Activated CD8-positive, alpha-beta T cell treated with anti-CD3 and anti-CD28 coated beads, Interleukin-2, amount 10 ng/mL, durations not matched to agents 7 days and 5 days (primary cell): ENCODE measurements around the gene IQGAP1. TPM values are rescaled to one million over a fixed set of nuclear protein-coding genes. Genes with fewer than 3 reads are reported as not detected.

Source experiments
- ATAC-seq: fragments of 150-1000 bp; cut with Tn5 transposase; one replicate; pipeline ENCODE4 v1.10.0; 2021; ENCODE audit warnings: moderate library complexity
- CTCF ChIA-PET: fragments of 350-600 bp; sonication (Branson Sonifier 250); formaldehyde crosslinking; loops from one replicate; lab custom pipeline; 2021; ENCODE audit warnings: antibody characterized with exemption; lab: Charles Lee
- POLR2A ChIA-PET: fragments of 350-600 bp; sonication (Branson Sonifier 250); formaldehyde crosslinking; loops from one replicate; lab custom pipeline; 2021; ENCODE audit warnings: antibody characterized with exemption; lab: Charles Lee
- DNase-seq: peaks from one replicate; pipeline ENCODE4 v3.0.0-alpha.2; 2020
- H3K27ac Mint-ChIP-seq: one replicate; pipeline ENCODE4 v1.8.0; 2021; ENCODE audit warnings: mild to moderate bottlenecking, mixed read lengths
- H3K27me3 Mint-ChIP-seq: one replicate; pipeline ENCODE4 v1.8.0; 2021; ENCODE audit warnings: low read depth, mixed read lengths
- H3K36me3 Mint-ChIP-seq: one replicate; pipeline ENCODE4 v1.8.0; 2021; ENCODE audit warnings: low read depth, mixed read lengths
- H3K4me1 Mint-ChIP-seq: one replicate; pipeline ENCODE4 v1.8.0; 2021; ENCODE audit warnings: low read depth, mixed read lengths
- H3K4me3 Mint-ChIP-seq: one replicate; pipeline ENCODE4 v1.8.0; 2021; ENCODE audit warnings: mild to moderate bottlenecking, mixed read lengths
- H3K9me3 Mint-ChIP-seq: one replicate; pipeline ENCODE4 v1.8.0; 2022; ENCODE audit warnings: mixed read lengths; ENCODE audit not compliant: insufficient read depth
- total RNA-seq, 2 experiments: library from RNA; stranded (reverse); gene quantifications; one replicate each; pipeline ENCODE4 v1.2.3, GENCODE V29; 2021

IQGAP1 gene
- total RNA-seq, 2 experiments from 2014 or later = 249 to 257 TPM

- peak overlapping the region; percentile 4 for H3K27ac Mint-ChIP-seq
- no peaks in the 10 kb centered on the region for H3K27me3 Mint-ChIP-seq
- peaks cover 64% of the 10 kb centered on the region for H3K4me1 Mint-ChIP-seq
- ChIA-PET CTCF (interaction anchor here (0.7 to 1.7 kb wide), 4 partner anchors 33 to 93 kb away, joined by 3 to 7 read pairs (median 4); no protein-coding TSS in a partner anchor), POLR2A (interaction anchor here (0.5 to 1.0 kb wide), 2 partner anchors 111 to 253 kb away, joined by 3 read pairs; no protein-coding TSS in a partner anchor)
- H3K9me3 Mint-ChIP-seq = no peaks in the 10 kb centered on the region
- DNase-seq = no peak
- peaks cover 64% of the 10 kb centered on the region for H3K36me3 Mint-ChIP-seq
- H3K4me3 Mint-ChIP-seq = no peak overlapping the region
- ATAC-seq = no peak
Observed at GRCh38 chr15:90394748-90395442, 6.9 kb downstream of the IQGAP1 start.

- no peaks in the 10 kb centered on the region for H3K27me3 Mint-ChIP-seq
- no peaks in the 10 kb centered on the region for H3K9me3 Mint-ChIP-seq
- ChIA-PET CTCF (interaction anchor here (0.6 to 1.7 kb wide), 5 partner anchors 17 to 95 kb away, joined by 3 to 6 read pairs (median 3); no protein-coding TSS in a partner anchor), POLR2A (interaction anchor here (1.0 to 6.4 kb wide), 3 partner anchors 8 to 252 kb away, joined by 3 to 48 read pairs (median 3); partner anchors contain the start of gene IQGAP1)
- ATAC-seq (no peak), DNase-seq (no peak)
- peaks cover 64% of the 10 kb centered on the region for H3K4me1 Mint-ChIP-seq
- no peak overlapping the region for H3K27ac Mint-ChIP-seq
- H3K36me3 Mint-ChIP-seq = peaks cover 55% of the 10 kb centered on the region
- no peak overlapping the region for H3K4me3 Mint-ChIP-seq
Observed at GRCh38 chr15:90396321-90396720, 8.3 kb downstream of the IQGAP1 start.

DNA sequence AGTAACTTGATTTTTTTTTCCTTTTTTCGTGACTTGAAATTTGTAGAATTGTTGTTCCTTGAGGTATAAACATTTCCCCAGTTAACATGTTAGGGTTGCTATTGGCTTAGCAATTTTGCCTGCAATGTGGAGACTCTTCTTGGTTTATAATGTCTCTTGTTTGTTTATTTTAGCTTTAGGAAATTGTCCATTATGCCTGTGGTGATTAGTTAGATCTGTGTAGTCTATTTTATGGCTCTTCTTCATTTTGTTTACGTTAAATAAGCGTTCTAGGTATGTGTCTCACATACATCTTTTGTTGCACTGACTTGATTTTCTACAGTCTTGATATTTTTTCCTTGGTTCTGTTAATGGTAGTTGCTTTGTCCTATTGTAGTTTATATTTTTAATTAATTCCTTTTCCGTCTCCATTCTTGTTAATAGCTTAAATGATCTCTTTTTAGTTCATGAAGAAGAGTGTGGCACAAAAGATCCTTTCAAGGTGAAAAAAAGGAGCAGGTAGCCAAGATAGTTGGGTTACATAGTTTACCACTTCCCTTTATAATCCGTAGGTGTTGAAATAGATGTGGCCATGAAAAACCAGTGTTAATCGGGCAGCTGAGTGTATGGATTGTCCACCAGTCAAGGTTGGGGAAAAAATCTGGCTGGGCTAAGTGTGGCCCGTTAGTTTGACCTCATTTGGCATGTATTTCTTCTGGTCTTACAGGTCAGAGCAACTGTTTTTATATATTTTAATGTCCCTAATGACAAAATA is 12.1 kb downstream of the IQGAP1 start:
- CTCF ChIA-PET = interaction anchor here (1.5 to 7.4 kb wide), 5 partner anchors 12 to 80 kb away, joined by 4 to 36 read pairs (median 12); partner anchors contain the start of gene IQGAP1
- H3K4me3 Mint-ChIP-seq = peak overlapping the region; percentile 68
- H3K4me1 Mint-ChIP-seq = peaks cover 61% of the 10 kb centered on the region
- no peaks in the 10 kb centered on the region for H3K27me3 Mint-ChIP-seq
- H3K36me3 Mint-ChIP-seq = peaks cover 47% of the 10 kb centered on the region
- no peak for DNase-seq
- H3K9me3 Mint-ChIP-seq = no peaks in the 10 kb centered on the region
- POLR2A ChIA-PET = interaction anchor here (1.0 to 6.4 kb wide), 5 partner anchors 8 to 40 kb away, joined by 3 to 48 read pairs (median 3); partner anchors contain the start of gene IQGAP1
- H3K27ac Mint-ChIP-seq = peak overlapping the region; percentile 93
- peak; percentile 53 for ATAC-seq

- POLR2A ChIA-PET = interaction anchor here (1.0 to 6.4 kb wide), 4 partner anchors 9 to 19 kb away, joined by 3 to 48 read pairs (median 3); partner anchors contain the start of gene IQGAP1
- peaks cover 61% of the 10 kb centered on the region for H3K4me1 Mint-ChIP-seq
- H3K4me3 Mint-ChIP-seq = peak overlapping the region; percentile 68
- H3K27ac Mint-ChIP-seq = peak overlapping the region; percentile 93
- peaks cover 44% of the 10 kb centered on the region for H3K36me3 Mint-ChIP-seq
- DNase-seq (peak; percentile 84), ATAC-seq (peak; percentile 96)
- no peaks in the 10 kb centered on the region for H3K27me3 Mint-ChIP-seq
- no peaks in the 10 kb centered on the region for H3K9me3 Mint-ChIP-seq
- CTCF ChIA-PET = interaction anchor here (1.5 to 7.4 kb wide), 6 partner anchors 12 to 81 kb away, joined by 4 to 36 read pairs (median 9); partner anchors contain the start of gene IQGAP1
Observed at GRCh38 chr15:90400759-90401314, 12.8 kb downstream of the IQGAP1 start.

DNA sequence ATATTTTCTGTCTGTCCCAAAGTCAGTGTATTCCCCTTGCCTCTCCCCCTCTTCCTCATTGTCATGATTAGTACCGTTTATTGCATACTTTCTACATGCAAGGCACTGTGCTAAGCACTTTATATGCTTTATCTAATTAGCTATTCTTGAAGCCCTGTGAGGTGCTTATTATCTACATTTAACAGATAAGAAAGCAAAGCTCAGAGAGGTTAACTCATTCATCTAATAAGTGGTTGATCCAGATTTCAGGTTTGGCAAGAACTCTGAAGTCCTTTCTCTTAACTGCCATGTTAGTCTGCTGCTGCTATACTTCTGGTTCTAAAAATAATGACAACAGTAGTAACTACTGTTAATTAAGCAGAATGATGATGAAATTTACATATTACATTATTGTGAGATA is 13.5 kb downstream of the IQGAP1 start:
- Mint-ChIP-seq H3K9me3 (no peaks in the 10 kb centered on the region), H3K27me3 (no peaks in the 10 kb centered on the region), H3K27ac (peak overlapping the region; percentile 93), H3K36me3 (peaks cover 40% of the 10 kb centered on the region), H3K4me3 (peak overlapping the region; percentile 68), H3K4me1 (peaks cover 62% of the 10 kb centered on the region)
- POLR2A ChIA-PET = interaction anchor here (1.1 to 6.4 kb wide), 2 partner anchors 10 to 13 kb away, joined by 3 to 48 read pairs; partner anchors contain the start of gene IQGAP1
- CTCF ChIA-PET = interaction anchor here (1.5 to 7.4 kb wide), 4 partner anchors 14 to 81 kb away, joined by 4 to 36 read pairs (median 7); partner anchors contain the start of gene IQGAP1
- ATAC-seq (no peak), DNase-seq (no peak)

- ChIA-PET CTCF (interaction anchor here (1.7 to 7.4 kb wide), 3 partner anchors 14 to 82 kb away, joined by 6 to 36 read pairs (median 8); partner anchors contain the start of gene IQGAP1), POLR2A (interaction anchor here (1.1 to 6.4 kb wide), 2 partner anchors 10 to 14 kb away, joined by 3 to 48 read pairs; partner anchors contain the start of gene IQGAP1)
- no peak for ATAC-seq
- no peaks in the 10 kb centered on the region for H3K9me3 Mint-ChIP-seq
- peaks cover 68% of the 10 kb centered on the region for H3K4me1 Mint-ChIP-seq
- DNase-seq = no peak
- H3K4me3 Mint-ChIP-seq = no peak overlapping the region
- H3K36me3 Mint-ChIP-seq = peaks cover 44% of the 10 kb centered on the region
- H3K27me3 Mint-ChIP-seq = no peaks in the 10 kb centered on the region
- H3K27ac Mint-ChIP-seq = peak overlapping the region; percentile 30
Observed at GRCh38 chr15:90402223-90402622, 14.2 kb downstream of the IQGAP1 start.

GRCh38 chr15:90402767-90403166 is 14.7 kb downstream of the IQGAP1 start:
- ChIA-PET POLR2A (interaction anchor here (0.7 kb wide), 1 partner anchor 15 kb away, joined by 4 read pairs; the partner anchor contains the start of gene IQGAP1), CTCF (interaction anchor here (1.6 to 7.4 kb wide), 3 partner anchors 11 to 83 kb away, joined by 7 to 36 read pairs (median 8); no protein-coding TSS in a partner anchor)
- Mint-ChIP-seq H3K27ac (no peak overlapping the region), H3K4me1 (peaks cover 73% of the 10 kb centered on the region), H3K4me3 (no peak overlapping the region), H3K27me3 (no peaks in the 10 kb centered on the region), H3K36me3 (peaks cover 43% of the 10 kb centered on the region), H3K9me3 (no peaks in the 10 kb centered on the region)
- ATAC-seq = no peak
- DNase-seq = no peak

- DNase-seq (no peak), ATAC-seq (no peak)
- Mint-ChIP-seq H3K4me1 (peaks cover 82% of the 10 kb centered on the region), H3K27me3 (no peaks in the 10 kb centered on the region), H3K9me3 (no peaks in the 10 kb centered on the region), H3K27ac (no peak overlapping the region), H3K4me3 (no peak overlapping the region), H3K36me3 (peaks cover 53% of the 10 kb centered on the region)
- CTCF ChIA-PET = interaction anchor here (1.2 to 7.4 kb wide), 2 partner anchors 43 to 85 kb away, joined by 4 to 36 read pairs; no protein-coding TSS in a partner anchor
- POLR2A ChIA-PET = no interaction called here
Observed at GRCh38 chr15:90405055-90405607, 17.1 kb downstream of the IQGAP1 start.

- DNase-seq (no peak), ATAC-seq (no peak)
- Mint-ChIP-seq H3K27me3 (no peaks in the 10 kb centered on the region), H3K27ac (peak overlapping the region; percentile 86), H3K4me1 (peaks cover 78% of the 10 kb centered on the region), H3K4me3 (no peak overlapping the region), H3K9me3 (no peaks in the 10 kb centered on the region), H3K36me3 (peaks cover 50% of the 10 kb centered on the region)
- POLR2A ChIA-PET = interaction anchor here (0.7 to 2.4 kb wide), 6 partner anchors 12 to 45 kb away, joined by 3 to 18 read pairs (median 4); partner anchors contain the start of gene IQGAP1
- CTCF ChIA-PET = interaction anchor here (0.9 to 2.1 kb wide), 8 partner anchors 12 to 526 kb away, joined by 3 to 11 read pairs (median 4); partner anchors contain the start of gene IQGAP1
Observed at GRCh38 chr15:90407336-90407735, 19.3 kb downstream of the IQGAP1 start.

DNA sequence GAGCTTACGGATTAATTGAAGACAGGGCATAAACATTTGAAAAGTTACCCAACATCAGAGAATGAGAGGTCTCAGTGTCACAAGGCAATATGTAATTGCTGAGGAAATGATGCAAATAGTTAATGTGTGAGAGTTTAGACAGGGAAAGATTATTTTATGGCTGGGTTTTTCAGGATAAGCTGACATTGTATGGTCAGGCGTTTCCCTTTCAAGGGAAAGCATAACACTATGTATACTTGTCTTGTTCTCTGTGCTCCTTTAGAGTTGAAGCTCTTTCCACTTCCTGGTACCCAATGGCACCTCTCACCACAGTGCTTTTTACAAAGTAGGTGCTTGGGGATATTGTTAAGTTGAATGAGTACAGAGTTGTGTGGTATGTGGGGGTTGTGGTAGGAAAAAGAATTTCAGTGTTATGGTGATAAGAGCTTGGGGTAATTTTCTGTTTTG is 19.9 kb downstream of the IQGAP1 start:
- H3K27ac Mint-ChIP-seq = peak overlapping the region; percentile 86
- no peaks in the 10 kb centered on the region for H3K9me3 Mint-ChIP-seq
- DNase-seq (peak; percentile 69), ATAC-seq (peak; percentile 93)
- H3K36me3 Mint-ChIP-seq = peaks cover 48% of the 10 kb centered on the region
- ChIA-PET CTCF (interaction anchor here (0.9 to 2.1 kb wide), 7 partner anchors 11 to 525 kb away, joined by 3 to 11 read pairs (median 5); no protein-coding TSS in a partner anchor), POLR2A (interaction anchor here (0.7 to 2.4 kb wide), 6 partner anchors 12 to 46 kb away, joined by 3 to 18 read pairs (median 4); partner anchors contain the start of gene IQGAP1)
- peak overlapping the region; percentile 53 for H3K4me3 Mint-ChIP-seq
- H3K27me3 Mint-ChIP-seq = no peaks in the 10 kb centered on the region
- H3K4me1 Mint-ChIP-seq = peaks cover 81% of the 10 kb centered on the region
